H1 (cell line): ENCODE measurements around the gene CCDC107. TPM values are rescaled to one million over a fixed set of nuclear protein-coding genes. Genes with fewer than 3 reads are reported as not detected.

Source experiments
- YY1 ChIP-seq: IDR thresholded peaks from 2 replicates; pipeline ENCODE4 v1.6.1; 2011; ENCODE audit warnings: low read depth, mild to moderate bottlenecking, low read length
- polyA plus RNA-seq, 7 experiments: library from polyadenylated mRNA; depleted of rRNA in 3 of 7; stranded (reverse) in 5 of 7; unstranded in 2 of 7; fragments of >200 nt in 5 of 7; fragments of 200-250 nt in 2 of 7; gene quantifications; 1 replicate in 5 of 7; 2 replicates in 1 of 7; 4 replicates in 1 of 7; pipeline versions ENCODE4 v1.2.1 to v1.2.3, GENCODE V29; 2011 to 2013; ENCODE audit warnings: missing spikeins in 2 of 7, mixed read lengths in 2 of 7
- total RNA-seq: library from RNA; stranded (reverse); fragmentation: NEBNext Ultra II Directional; extraction: Animal tissue kit (Norgen Biotek cat#: 25700); gene quantifications from 2 replicates; pipeline ENCODE4 v1.2.1, GENCODE V29; 2021

Gene CCDC107
- total and polyA plus RNA-seq, 2 of the 8 experiments (the other 6 are each of a cell fraction or from before 2014, with no cell fraction given), result 8.2 to 9.0 TPM

GRCh38 chr9:35669331-35670145 lies 11.4 kb downstream of the CCDC107 start (continued):
- no peak for TF ChIP-seq YY1
